HepG2 (cell line): ENCODE data around the gene XRCC5. TPM values are rescaled to one million over a fixed set of nuclear protein-coding genes. Genes with fewer than 3 reads are reported as not detected.

Source experiments
- ATAC-seq: fragments of 200-7000 bp; cut with Tn5 transposase; 3 replicates; pipeline ENCODE4 v1.9.1; 2020; ENCODE audit warnings: mild to moderate bottlenecking, moderate library complexity
- BruUV-seq: library from RNA; stranded (reverse); fragments of 400-500 nt; replicated peaks from 2 replicates; lab custom pipeline; 2021; lab: Mats Ljungman, UMichigan
- CTCF ChIA-PET: fragments of 300-600 bp; formaldehyde crosslinking; extraction: SDS; loops from one replicate; lab custom pipeline; 2021; ENCODE audit warnings: low total read pairs, inconsistent platforms, low intra/inter-chr PET ratio; lab: Yijun Ruan, JAX
- POLR2A ChIA-PET: fragments of 350-600 bp; sonication (Branson Sonifier 250); formaldehyde crosslinking; loops from one replicate; lab custom pipeline; 2020; ENCODE audit warnings: antibody characterized with exemption, inconsistent platforms; lab: Yijun Ruan, JAX
- DNase-seq: peaks from one replicate; pipeline ENCODE4 v3.0.0-alpha.2; 2015; ENCODE audit warnings: low spot score
- FAIRE-seq: peaks from 3 replicates; lab custom pipeline; 2011; peaks lifted over from hg19 to GRCh38; lab: Jason Lieb, UNC
- H2AFZ ChIP-seq: one replicate; pipeline ENCODE4 v1.6.1; 2011; ENCODE audit warnings: low read length, inconsistent platforms
- H3K27ac ChIP-seq: fragments of 300-600 bp; 3 replicates; pipeline ENCODE4 v1.8.0; 2011; ENCODE audit warnings: mixed run types, mild to moderate bottlenecking, mixed read lengths, low read length, inconsistent platforms; ENCODE audit not compliant: insufficient read depth; ENCODE audit errors: extremely low read length
- H3K27me3 ChIP-seq, 2 experiments: fragments of 200-600 bp in 1 of 2; 2 replicates in 1 of 2; 3 replicates in 1 of 2; pipeline versions ENCODE4 v1.6.0 to v1.8.0; 2011; ENCODE audit warnings: low read length in 2 of 2, mild to moderate bottlenecking in 2 of 2, moderate library complexity in 2 of 2, inconsistent platforms in 1 of 2; ENCODE audit not compliant: insufficient read depth in 2 of 2, control insufficient read depth in 1 of 2
- H3K36me3 ChIP-seq, 2 experiments: fragments of 200-600 bp in 1 of 2; replicated peaks in 1 of 2; 2 replicates in 1 of 2; 3 replicates in 1 of 2; pipeline versions ENCODE4 v1.5.1 to v1.8.0; 2011; ENCODE audit warnings: low read length in 2 of 2, inconsistent platforms in 1 of 2; ENCODE audit not compliant: insufficient read depth in 2 of 2, control insufficient read depth in 1 of 2
- H3K4me1 ChIP-seq: 2 replicates; pipeline ENCODE4 v1.5.1; 2012; ENCODE audit warnings: low read length, inconsistent platforms; ENCODE audit not compliant: insufficient read depth
- H3K4me2 ChIP-seq: 2 replicates; pipeline ENCODE4 v1.6.0; 2011; ENCODE audit warnings: low read depth, low read length, inconsistent platforms
- H3K4me3 ChIP-seq, 3 experiments: fragments of 200-600 bp in 1 of 3; sonication (generic), shearing (Covaris generic) in 1 of 3; replicated peaks in 1 of 3; 2 replicates each; pipeline ENCODE4 v1.5.1; 2011 to 2016; ENCODE audit warnings: low read length in 3 of 3, inconsistent platforms in 2 of 3, low read depth in 2 of 3, mild to moderate bottlenecking in 2 of 3, control low read depth in 1 of 3, mixed read lengths in 1 of 3; ENCODE audit not compliant: insufficient read depth in 1 of 3
- H3K79me2 ChIP-seq: one replicate; pipeline ENCODE4 v1.6.1; 2011; ENCODE audit warnings: low read length, inconsistent platforms; ENCODE audit not compliant: insufficient read depth
- H3K9ac ChIP-seq: 2 replicates; pipeline ENCODE4 v1.6.0; 2011; ENCODE audit warnings: mild to moderate bottlenecking, low read depth, low read length, inconsistent platforms; ENCODE audit not compliant: insufficient read depth
- H3K9me3 ChIP-seq: 2 replicates; pipeline ENCODE4 v1.5.1; 2012; ENCODE audit warnings: mild to moderate bottlenecking, low read length
- H4K20me1 ChIP-seq: 2 replicates; pipeline ENCODE4 v1.6.0; 2011; ENCODE audit warnings: inconsistent platforms, mild to moderate bottlenecking, low read length, moderate library complexity; ENCODE audit not compliant: insufficient read depth
- EP300 ChIP-seq, 3 experiments: sonication (generic) in 1 of 3; formaldehyde crosslinking in 1 of 3; IDR thresholded peaks; 2 replicates each; pipeline versions ENCODE4 v1.5.1 to v1.6.1; 2011 to 2020; ENCODE audit warnings: low read depth in 2 of 3, low read length in 2 of 3, borderline replicate concordance in 1 of 3, improper control_type of control experiment in 1 of 3, mild to moderate bottlenecking in 1 of 3, missing genetic modification reagents in 1 of 3, moderate library complexity in 1 of 3
- FOXA1 ChIP-seq, 2 experiments: fragments of 450-650 bp in 1 of 2; sonication (generic) in 1 of 2; formaldehyde crosslinking in 1 of 2; IDR thresholded peaks; 2 replicates each; pipeline versions ENCODE4 v1.4.0 to v1.6.1; 2016 to 2020; ENCODE audit warnings: missing genetic modification reagents in 1 of 2
- FOXO4 ChIP-seq: sonication (generic); formaldehyde crosslinking; conservative IDR thresholded peaks from 2 replicates; pipeline ENCODE4 v1.8.1; 2023; ENCODE audit warnings: missing genetic modification reagents
- GZF1 ChIP-seq: sonication (generic); formaldehyde crosslinking; IDR thresholded peaks from 2 replicates; pipeline ENCODE4 v1.5.1; 2020; ENCODE audit warnings: mild to moderate bottlenecking, missing genetic modification reagents
- RFX5 ChIP-seq: IDR thresholded peaks from 2 replicates; pipeline ENCODE4 v1.6.1; 2011; ENCODE audit warnings: low read depth, low read length, improper control_type of control experiment
- SATB2 ChIP-seq: sonication (generic); formaldehyde crosslinking; IDR thresholded peaks from 2 replicates; pipeline ENCODE4 v1.5.0; 2020; ENCODE audit warnings: missing genetic modification reagents
- SSRP1 ChIP-seq: IDR thresholded peaks from 2 replicates; pipeline ENCODE4 v1.6.1; 2016; ENCODE audit warnings: control low read depth
- ZNF224 ChIP-seq: sonication (generic); formaldehyde crosslinking; IDR thresholded peaks from 2 replicates; pipeline ENCODE4 v1.5.0; 2020; ENCODE audit warnings: mild to moderate bottlenecking, missing genetic modification reagents
- ZNF552 ChIP-seq: sonication (generic); formaldehyde crosslinking; IDR thresholded peaks from 2 replicates; pipeline ENCODE4 v1.9.0; 2022; ENCODE audit warnings: missing genetic modification reagents, mild to moderate bottlenecking, borderline replicate concordance
- WGBS: methylation state at CpG from one replicate; pipeline ENCODE4 v1.1.6; 2017; ENCODE audit warnings: low lambda C conversion rate; 5-methylcytosine and 5-hydroxymethylcytosine counted together
- in situ Hi-C: cut with HindIII; loops from 2 replicates; pipeline ENCODE4 v1.10.0; 2017; ENCODE audit warnings: low pct_unique_long_range_greater_than_20kb; ENCODE audit not compliant: extremely low pct_ligation_motif_present
- intact Hi-C: fragments of 100-400 bp; cut with micrococcal nuclease; formaldehyde crosslinking; loops from one replicate; pipeline ENCODE4 v1.10.0; 2022; ENCODE audit not compliant: unreplicated experiment
- polyA plus RNA-seq, 8 experiments: library from polyadenylated mRNA; depleted of rRNA in 3 of 8; stranded (reverse) in 7 of 8; unstranded in 1 of 8; fragments of >200 nt; fragmentation: Illumina TruSeq in 4 of 8; extraction: Trizol in 4 of 8; gene quantifications; 2 replicates each; pipeline versions ENCODE4 v1.2.1 to v1.2.3, GENCODE V29; 2011 to 2016; ENCODE audit warnings: low read depth in 4 of 8, missing spikeins in 1 of 8, mixed read lengths in 1 of 8; ENCODE audit not compliant: insufficient read depth in 1 of 8
- total RNA-seq, 5 experiments: library from RNA; depleted of rRNA; stranded (reverse); fragments of >200 nt; fragmentation: Illumina TruSeq; extraction: Trizol; gene quantifications; 2 replicates each; pipeline ENCODE4 v1.2.3, GENCODE V29; 2016; ENCODE audit warnings: low read depth in 1 of 5
- TF ChIP-seq, protein P1 (sequence below): sonication (generic); formaldehyde crosslinking; IDR thresholded peaks from 2 replicates; pipeline ENCODE4; 2020; ENCODE audit warnings: missing genetic modification reagents, mild to moderate bottlenecking, borderline replicate concordance
- TF ChIP-seq, protein P2 (sequence below): sonication (generic); formaldehyde crosslinking; IDR thresholded peaks from 2 replicates; pipeline ENCODE4 v1.4.0; 2020; ENCODE audit warnings: missing genetic modification reagents; ENCODE audit errors: not compliant biosample characterization

Gene XRCC5
- total and polyA plus RNA-seq, 2 of the 13 experiments (the other 11 are each of a cell fraction or from before 2014, with no cell fraction given), result 264 to 454 TPM

DNA sequence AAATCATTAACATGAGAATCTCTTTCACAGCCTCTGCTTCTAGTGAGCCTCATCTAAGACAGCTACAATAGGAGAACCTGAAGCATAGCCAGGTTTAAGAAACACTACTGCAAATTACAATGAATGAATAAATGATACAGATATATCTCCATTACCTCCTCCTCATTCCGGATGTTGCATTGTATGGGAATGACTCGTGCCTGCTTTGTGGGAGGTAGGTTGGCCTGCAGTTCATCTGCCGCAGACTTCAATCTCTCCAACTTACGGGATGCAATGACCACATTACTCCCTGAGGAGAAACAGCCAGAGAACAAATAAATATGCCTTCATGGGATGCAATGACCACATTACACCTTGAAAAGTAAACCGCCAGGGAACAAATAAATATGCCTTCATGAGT, 42.9 kb upstream of the XRCC5 start:
- no peak overlapping the region for H3K4me3 ChIP-seq
- TF ChIP-seq, protein P1, sequence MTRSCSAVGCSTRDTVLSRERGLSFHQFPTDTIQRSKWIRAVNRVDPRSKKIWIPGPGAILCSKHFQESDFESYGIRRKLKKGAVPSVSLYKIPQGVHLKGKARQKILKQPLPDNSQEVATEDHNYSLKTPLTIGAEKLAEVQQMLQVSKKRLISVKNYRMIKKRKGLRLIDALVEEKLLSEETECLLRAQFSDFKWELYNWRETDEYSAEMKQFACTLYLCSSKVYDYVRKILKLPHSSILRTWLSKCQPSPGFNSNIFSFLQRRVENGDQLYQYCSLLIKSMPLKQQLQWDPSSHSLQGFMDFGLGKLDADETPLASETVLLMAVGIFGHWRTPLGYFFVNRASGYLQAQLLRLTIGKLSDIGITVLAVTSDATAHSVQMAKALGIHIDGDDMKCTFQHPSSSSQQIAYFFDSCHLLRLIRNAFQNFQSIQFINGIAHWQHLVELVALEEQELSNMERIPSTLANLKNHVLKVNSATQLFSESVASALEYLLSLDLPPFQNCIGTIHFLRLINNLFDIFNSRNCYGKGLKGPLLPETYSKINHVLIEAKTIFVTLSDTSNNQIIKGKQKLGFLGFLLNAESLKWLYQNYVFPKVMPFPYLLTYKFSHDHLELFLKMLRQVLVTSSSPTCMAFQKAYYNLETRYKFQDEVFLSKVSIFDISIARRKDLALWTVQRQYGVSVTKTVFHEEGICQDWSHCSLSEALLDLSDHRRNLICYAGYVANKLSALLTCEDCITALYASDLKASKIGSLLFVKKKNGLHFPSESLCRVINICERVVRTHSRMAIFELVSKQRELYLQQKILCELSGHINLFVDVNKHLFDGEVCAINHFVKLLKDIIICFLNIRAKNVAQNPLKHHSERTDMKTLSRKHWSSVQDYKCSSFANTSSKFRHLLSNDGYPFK (CRISPR knock-in tag), result no peak
- TF ChIP-seq FOXO4, result 0 out of 2 replicates have a peak, but pooled peaks have one; percentile 70
- no peak overlapping the region for H3K9ac ChIP-seq
- intact Hi-C loops (no loop called here), in situ Hi-C loops (no loop called here)
- peaks cover 20 to 52% of the 10 kb centered on the region in 2 experiments for H3K36me3 ChIP-seq
- BruUV-seq, result no TSS peak
- peaks cover 49% of the 10 kb centered on the region for H3K4me1 ChIP-seq
- no peak overlapping the region for H3K4me2 ChIP-seq
- peaks cover 23% of the 10 kb centered on the region for H3K79me2 ChIP-seq
- H3K27ac ChIP-seq, result no peak overlapping the region
- 94% methylated on average over 5 of the region's 5 CpGs for WGBS
- DNase-seq (no peak), FAIRE-seq (no peak), ATAC-seq (peak; percentile 9; the same call in 2 of the 3 replicates)
- H2AFZ ChIP-seq, result no peak overlapping the region
- peaks cover 8% of the 10 kb centered on the region; the same call in 1 of the 2 replicates for H4K20me1 ChIP-seq
- CTCF ChIA-PET, result no interaction called here
- H3K9me3 ChIP-seq, result no peaks in the 10 kb centered on the region
- H3K27me3 ChIP-seq, result no peaks in the 10 kb centered on the region
- POLR2A ChIA-PET, result interaction anchor here (1.1 to 2.4 kb wide), 2 partner anchors 9 to 15 kb away, joined by 3 to 13 read pairs; partner anchors contain the start of genes PECR and TMEM169

GRCh38 chr2:216069028-216069427, 40.1 kb upstream of the XRCC5 start:
- Histone ChIP-seq H4K20me1 (peaks cover 8% of the 10 kb centered on the region; the same call in 1 of the 2 replicates), H3K27ac (no peak overlapping the region), H3K9ac (no peak overlapping the region), H3K79me2 (peaks cover 34% of the 10 kb centered on the region), H3K36me3 (peaks cover 13 to 38% of the 10 kb centered on the region in 2 experiments), H3K4me2 (no peak overlapping the region), H2AFZ (no peak overlapping the region), H3K9me3 (no peaks in the 10 kb centered on the region), H3K27me3 (no peaks in the 10 kb centered on the region), H3K4me3 (no peak overlapping the region), H3K4me1 (peaks cover 76% of the 10 kb centered on the region)
- WGBS, result 97% methylated on average over 2 of the region's 2 CpGs
- in situ Hi-C loops, result no loop called here
- ChIA-PET POLR2A (interaction anchor here (1.4 to 1.9 kb wide), 2 partner anchors 12 to 15 kb away, joined by 4 to 6 read pairs; partner anchors contain the start of genes PECR and TMEM169), CTCF (no interaction called here)
- FAIRE-seq, result no peak
- ATAC-seq, result no peak
- no peak for DNase-seq
- intact Hi-C loops, result no loop called here
- BruUV-seq, result no TSS peak
- no peak for TF ChIP-seq EP300 (IDR thresholded peaks at IDR 0.05; ENCODE audit: low read depth in 2 of 2, low read length in 2 of 2)
- no peak for TF ChIP-seq EP300 (CRISPR knock-in tag; IDR thresholded peaks at IDR 0.05; ENCODE audit: borderline replicate concordance)
- TF ChIP-seq SSRP1 (CRISPR knock-in tag), result no peak
- no peak for TF ChIP-seq ZNF552 (CRISPR knock-in tag)
- TF ChIP-seq, protein P2, sequence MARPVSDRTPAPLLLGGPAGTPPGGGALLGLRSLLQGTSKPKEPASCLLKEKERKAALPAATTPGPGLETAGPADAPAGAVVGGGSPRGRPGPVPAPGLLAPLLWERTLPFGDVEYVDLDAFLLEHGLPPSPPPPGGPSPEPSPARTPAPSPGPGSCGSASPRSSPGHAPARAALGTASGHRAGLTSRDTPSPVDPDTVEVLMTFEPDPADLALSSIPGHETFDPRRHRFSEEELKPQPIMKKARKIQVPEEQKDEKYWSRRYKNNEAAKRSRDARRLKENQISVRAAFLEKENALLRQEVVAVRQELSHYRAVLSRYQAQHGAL (CRISPR knock-in tag), result no peak
- TF ChIP-seq RFX5, result no peak
- no peak for TF ChIP-seq SATB2
- TF ChIP-seq FOXA1 (IDR thresholded peaks at IDR 0.05), result no peak
- no peak for TF ChIP-seq FOXA1 (CRISPR knock-in tag; IDR thresholded peaks at IDR 0.05)
- no peak for TF ChIP-seq GZF1 (CRISPR knock-in tag)
- no peak for TF ChIP-seq ZNF224 (CRISPR knock-in tag)
